K562 (cell line): ENCODE measurements around the gene PDZD8. TPM values are rescaled to one million over a fixed set of nuclear protein-coding genes. Genes with fewer than 3 reads are reported as not detected.

Experiments used
- BACH1 ChIP-seq: fragments of 200-800 bp; sonication (Bioruptor generic); IDR thresholded peaks from 2 replicates; pipeline ENCODE4 v1.6.1; 2016; ENCODE audit warnings: missing genetic modification characterization, missing compliant biosample characterization
- BCL6 ChIP-seq: fragments of 250-450 bp; sonication (Bioruptor Pico); IDR thresholded peaks from 2 replicates; pipeline ENCODE4 v1.4.0; 2020
- DIDO1 ChIP-seq: fragments of 450-650 bp; IDR thresholded peaks from 2 replicates; pipeline ENCODE4 v1.6.1; 2016; ENCODE audit warnings: low read depth, missing biosample characterization, missing genetic modification characterization
- FUS ChIP-seq: fragments of 200-400 bp; formaldehyde crosslinking; optimal IDR thresholded peaks from 2 replicates; pipeline ENCODE3; 2017; ENCODE audit warnings: low read depth, low read length
- GTF2A2 ChIP-seq: IDR thresholded peaks from 2 replicates; pipeline ENCODE4 v1.6.1; 2016; ENCODE audit warnings: mild to moderate bottlenecking, missing genetic modification characterization, missing compliant biosample characterization
- JUNB ChIP-seq: fragments of 450-650 bp; formaldehyde crosslinking; conservative IDR thresholded peaks from 2 replicates; pipeline ENCODE4 v1.4.0; 2020; ENCODE audit warnings: mild to moderate bottlenecking
- LARP7 ChIP-seq: fragments of 450-650 bp; IDR thresholded peaks from 2 replicates; pipeline ENCODE4 v1.6.1; 2016
- MEF2A ChIP-seq: IDR thresholded peaks from 2 replicates; pipeline ENCODE4 v1.6.1; 2011; ENCODE audit warnings: low read depth, mild to moderate bottlenecking, low read length, moderate library complexity; ENCODE audit not compliant: control insufficient read depth
- NCOA6 ChIP-seq: fragments of 450-650 bp; IDR thresholded peaks from 2 replicates; pipeline ENCODE4 v1.6.1; 2017; ENCODE audit warnings: mild to moderate bottlenecking
- NR1H2 ChIP-seq: sonication (generic); formaldehyde crosslinking; IDR thresholded peaks from 2 replicates; pipeline ENCODE4 v1.4.0; 2020; ENCODE audit warnings: mild to moderate bottlenecking, missing genetic modification reagents
- XRCC5 ChIP-seq: fragments of 200-400 bp; formaldehyde crosslinking; IDR thresholded peaks from 2 replicates; pipeline ENCODE4 v1.6.1; 2017; ENCODE audit warnings: low read depth, mild to moderate bottlenecking, low read length
- ZEB2 ChIP-seq: fragments of 450-650 bp; IDR thresholded peaks from 2 replicates; pipeline ENCODE4 v1.6.1; 2016
- ZNF134 ChIP-seq: fragments of 250-450 bp; sonication (Bioruptor Pico); conservative IDR thresholded peaks from 2 replicates; pipeline ENCODE4 v1.4.0; 2020
- ZNF140 ChIP-seq: fragments of 250-450 bp; sonication (Bioruptor Pico); IDR thresholded peaks from 2 replicates; pipeline ENCODE4 v1.8.0; 2021; ENCODE audit warnings: moderate library complexity, mild to moderate bottlenecking, inconsistent platforms
- ZNF184 ChIP-seq: sonication (generic); formaldehyde crosslinking; IDR thresholded peaks from 2 replicates; pipeline ENCODE4 v1.5.0; 2020; ENCODE audit warnings: missing genetic modification reagents
- ZNF23 ChIP-seq: fragments of 250-450 bp; sonication (Bioruptor Pico); IDR thresholded peaks from 2 replicates; pipeline ENCODE4 v1.4.0; 2020; ENCODE audit warnings: mild to moderate bottlenecking
- ZNF282 ChIP-seq: sonication (generic); formaldehyde crosslinking; IDR thresholded peaks from 2 replicates; pipeline ENCODE4 v1.8.1; 2023; ENCODE audit warnings: missing genetic modification reagents
- ZNF79 ChIP-seq: fragments of 250-450 bp; sonication (Bioruptor Pico); IDR thresholded peaks from 2 replicates; pipeline ENCODE4 v1.4.0; 2020; ENCODE audit warnings: low read depth, mild to moderate bottlenecking, moderate library complexity
- polyA plus RNA-seq, 8 experiments: library from polyadenylated mRNA; depleted of rRNA in 4 of 8; stranded (reverse) in 5 of 8; unstranded in 3 of 8; fragments of >200 nt; fragmentation: Nextera tagmentation in 2 of 8; fragmentation: Illumina TruSeq in 1 of 8; extraction: Ambion mirVana in 2 of 8; extraction: Trizol in 1 of 8; gene quantifications; 2 replicates each; pipeline versions ENCODE4 v1.2.1 to v1.2.3, GENCODE V29; 2011 to 2014; ENCODE audit warnings: inconsistent platforms in 1 of 8, missing spikeins in 1 of 8
- total RNA-seq, 7 experiments: library from RNA; depleted of rRNA in 6 of 7; stranded (reverse); fragments of >200 nt in 6 of 7; fragmentation: Illumina TruSeq in 2 of 7; extraction: Trizol in 2 of 7; gene quantifications; 2 replicates each; pipeline versions ENCODE4 v1.2.1 to v1.2.3, GENCODE V29; 2011 to 2021; ENCODE audit warnings: low replicate concordance in 1 of 7
- TF ChIP-seq, protein P1 (sequence below): fragments of 250-450 bp; sonication (Bioruptor Pico); IDR thresholded peaks from 2 replicates; pipeline ENCODE4 v1.8.0; 2021; ENCODE audit warnings: borderline replicate concordance, mild to moderate bottlenecking, moderate library complexity; ENCODE audit not compliant: poor library complexity, severe bottlenecking
- TF ChIP-seq, protein P2 (sequence below): sonication (generic); formaldehyde crosslinking; IDR thresholded peaks from 2 replicates; pipeline ENCODE4 v1.8.1; 2023; ENCODE audit warnings: missing genetic modification reagents, mild to moderate bottlenecking, borderline replicate concordance
- TF ChIP-seq, protein P3 (sequence below), 2 experiments: fragments of 150-350 bp in 1 of 2; IDR thresholded peaks; 2 replicates each; pipeline ENCODE4 v1.6.1; 2012 to 2016; ENCODE audit warnings: low read depth in 2 of 2, low read length in 2 of 2, mild to moderate bottlenecking in 1 of 2, moderate library complexity in 1 of 2

PDZD8 gene
- total and polyA plus RNA-seq, 9 of the 15 experiments (the other 6 are each of a cell fraction or from before 2014, with no cell fraction given) = 5.5 to 53.4 (median 36.8) TPM

DNA sequence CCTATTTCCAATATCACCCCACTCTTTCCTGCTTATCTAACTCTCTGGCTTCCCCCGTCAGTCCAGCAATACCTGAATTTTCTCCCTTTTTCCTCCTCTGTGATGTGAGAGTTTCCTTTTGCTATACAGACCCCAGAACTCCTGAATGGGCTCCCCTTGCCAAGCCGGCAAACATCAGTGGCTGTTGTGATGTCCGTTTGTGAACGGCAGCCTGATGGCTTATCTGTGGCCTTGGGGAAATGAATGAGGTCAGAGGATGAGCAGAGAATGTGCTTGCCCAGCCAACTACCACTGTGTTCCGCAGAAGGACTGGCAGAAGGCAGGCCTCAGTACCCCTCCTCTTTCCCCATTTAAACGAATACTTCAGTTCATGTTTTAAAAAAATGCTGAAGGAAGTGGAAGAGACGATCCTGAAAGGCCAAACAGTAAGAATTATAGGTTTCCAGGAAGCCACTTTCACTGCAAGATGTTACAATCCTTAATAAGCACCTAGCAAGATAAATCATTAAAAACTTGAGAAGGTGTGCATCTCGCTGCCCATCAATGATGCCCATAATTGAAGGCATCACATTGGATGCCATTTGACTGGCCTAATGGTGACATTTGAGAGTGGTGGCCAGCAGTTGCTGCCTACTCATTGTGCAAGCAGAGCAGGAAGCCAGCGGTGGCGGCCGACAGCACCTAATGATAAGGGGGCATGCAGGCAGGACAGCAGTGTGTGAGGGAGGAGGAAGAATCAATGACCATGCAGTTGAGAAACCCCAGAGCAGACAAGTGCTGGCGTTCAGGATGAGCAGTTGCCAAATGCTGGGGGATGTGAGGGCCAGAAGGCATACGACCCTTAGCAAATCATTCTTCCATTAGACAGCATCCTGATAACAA is 102.8 kb downstream of the PDZD8 start (continued):
- TF ChIP-seq, protein P1, sequence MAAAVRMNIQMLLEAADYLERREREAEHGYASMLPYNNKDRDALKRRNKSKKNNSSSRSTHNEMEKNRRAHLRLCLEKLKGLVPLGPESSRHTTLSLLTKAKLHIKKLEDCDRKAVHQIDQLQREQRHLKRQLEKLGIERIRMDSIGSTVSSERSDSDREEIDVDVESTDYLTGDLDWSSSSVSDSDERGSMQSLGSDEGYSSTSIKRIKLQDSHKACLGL (CRISPR knock-in tag) = no peak
- TF ChIP-seq NCOA6 = no peak
- no peak for TF ChIP-seq FUS
- TF ChIP-seq ZNF184 (CRISPR knock-in tag) = no peak
- no peak for TF ChIP-seq ZNF140 (CRISPR knock-in tag)
- TF ChIP-seq XRCC5 = no peak
- TF ChIP-seq BACH1 = peak; percentile 41; the same call in 1 of the 2 replicates
- TF ChIP-seq ZEB2 = no peak
- TF ChIP-seq GTF2A2 (tag) = no peak
- TF ChIP-seq, protein P2, sequence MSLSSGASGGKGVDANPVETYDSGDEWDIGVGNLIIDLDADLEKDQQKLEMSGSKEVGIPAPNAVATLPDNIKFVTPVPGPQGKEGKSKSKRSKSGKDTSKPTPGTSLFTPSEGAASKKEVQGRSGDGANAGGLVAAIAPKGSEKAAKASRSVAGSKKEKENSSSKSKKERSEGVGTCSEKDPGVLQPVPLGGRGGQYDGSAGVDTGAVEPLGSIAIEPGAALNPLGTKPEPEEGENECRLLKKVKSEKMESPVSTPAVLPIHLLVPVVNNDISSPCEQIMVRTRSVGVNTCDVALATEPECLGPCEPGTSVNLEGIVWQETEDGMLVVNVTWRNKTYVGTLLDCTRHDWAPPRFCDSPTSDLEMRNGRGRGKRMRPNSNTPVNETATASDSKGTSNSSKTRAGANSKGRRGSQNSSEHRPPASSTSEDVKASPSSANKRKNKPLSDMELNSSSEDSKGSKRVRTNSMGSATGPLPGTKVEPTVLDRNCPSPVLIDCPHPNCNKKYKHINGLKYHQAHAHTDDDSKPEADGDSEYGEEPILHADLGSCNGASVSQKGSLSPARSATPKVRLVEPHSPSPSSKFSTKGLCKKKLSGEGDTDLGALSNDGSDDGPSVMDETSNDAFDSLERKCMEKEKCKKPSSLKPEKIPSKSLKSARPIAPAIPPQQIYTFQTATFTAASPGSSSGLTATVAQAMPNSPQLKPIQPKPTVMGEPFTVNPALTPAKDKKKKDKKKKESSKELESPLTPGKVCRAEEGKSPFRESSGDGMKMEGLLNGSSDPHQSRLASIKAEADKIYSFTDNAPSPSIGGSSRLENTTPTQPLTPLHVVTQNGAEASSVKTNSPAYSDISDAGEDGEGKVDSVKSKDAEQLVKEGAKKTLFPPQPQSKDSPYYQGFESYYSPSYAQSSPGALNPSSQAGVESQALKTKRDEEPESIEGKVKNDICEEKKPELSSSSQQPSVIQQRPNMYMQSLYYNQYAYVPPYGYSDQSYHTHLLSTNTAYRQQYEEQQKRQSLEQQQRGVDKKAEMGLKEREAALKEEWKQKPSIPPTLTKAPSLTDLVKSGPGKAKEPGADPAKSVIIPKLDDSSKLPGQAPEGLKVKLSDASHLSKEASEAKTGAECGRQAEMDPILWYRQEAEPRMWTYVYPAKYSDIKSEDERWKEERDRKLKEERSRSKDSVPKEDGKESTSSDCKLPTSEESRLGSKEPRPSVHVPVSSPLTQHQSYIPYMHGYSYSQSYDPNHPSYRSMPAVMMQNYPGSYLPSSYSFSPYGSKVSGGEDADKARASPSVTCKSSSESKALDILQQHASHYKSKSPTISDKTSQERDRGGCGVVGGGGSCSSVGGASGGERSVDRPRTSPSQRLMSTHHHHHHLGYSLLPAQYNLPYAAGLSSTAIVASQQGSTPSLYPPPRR (CRISPR knock-in tag) = no peak
- no peak for TF ChIP-seq ZNF282 (CRISPR knock-in tag)
- TF ChIP-seq BCL6 (CRISPR knock-in tag) = 0 out of 2 replicates have a peak, but pooled peaks have one; percentile 8
- TF ChIP-seq ZNF23 (CRISPR knock-in tag) = no peak
- TF ChIP-seq MEF2A = no peak
- no peak for TF ChIP-seq ZNF79 (CRISPR knock-in tag)
- TF ChIP-seq, protein P3, sequence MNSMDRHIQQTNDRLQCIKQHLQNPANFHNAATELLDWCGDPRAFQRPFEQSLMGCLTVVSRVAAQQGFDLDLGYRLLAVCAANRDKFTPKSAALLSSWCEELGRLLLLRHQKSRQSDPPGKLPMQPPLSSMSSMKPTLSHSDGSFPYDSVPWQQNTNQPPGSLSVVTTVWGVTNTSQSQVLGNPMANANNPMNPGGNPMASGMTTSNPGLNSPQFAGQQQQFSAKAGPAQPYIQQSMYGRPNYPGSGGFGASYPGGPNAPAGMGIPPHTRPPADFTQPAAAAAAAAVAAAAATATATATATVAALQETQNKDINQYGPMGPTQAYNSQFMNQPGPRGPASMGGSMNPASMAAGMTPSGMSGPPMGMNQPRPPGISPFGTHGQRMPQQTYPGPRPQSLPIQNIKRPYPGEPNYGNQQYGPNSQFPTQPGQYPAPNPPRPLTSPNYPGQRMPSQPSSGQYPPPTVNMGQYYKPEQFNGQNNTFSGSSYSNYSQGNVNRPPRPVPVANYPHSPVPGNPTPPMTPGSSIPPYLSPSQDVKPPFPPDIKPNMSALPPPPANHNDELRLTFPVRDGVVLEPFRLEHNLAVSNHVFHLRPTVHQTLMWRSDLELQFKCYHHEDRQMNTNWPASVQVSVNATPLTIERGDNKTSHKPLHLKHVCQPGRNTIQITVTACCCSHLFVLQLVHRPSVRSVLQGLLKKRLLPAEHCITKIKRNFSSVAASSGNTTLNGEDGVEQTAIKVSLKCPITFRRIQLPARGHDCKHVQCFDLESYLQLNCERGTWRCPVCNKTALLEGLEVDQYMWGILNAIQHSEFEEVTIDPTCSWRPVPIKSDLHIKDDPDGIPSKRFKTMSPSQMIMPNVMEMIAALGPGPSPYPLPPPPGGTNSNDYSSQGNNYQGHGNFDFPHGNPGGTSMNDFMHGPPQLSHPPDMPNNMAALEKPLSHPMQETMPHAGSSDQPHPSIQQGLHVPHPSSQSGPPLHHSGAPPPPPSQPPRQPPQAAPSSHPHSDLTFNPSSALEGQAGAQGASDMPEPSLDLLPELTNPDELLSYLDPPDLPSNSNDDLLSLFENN (IDR thresholded peaks at IDR 0.05; ENCODE audit: low read depth in 2 of 2, low read length in 2 of 2) = no peak
- TF ChIP-seq ZNF134 (CRISPR knock-in tag) = 0 out of 2 replicates have a peak, but pooled peaks have one; percentile 12
- TF ChIP-seq DIDO1 (tag) = no peak
- TF ChIP-seq JUNB (CRISPR knock-in tag) = no peak
- no peak for TF ChIP-seq NR1H2
- no peak for TF ChIP-seq LARP7
